Mammary microvascular endothelial cell (primary cell): ENCODE measurements around the gene TCF20. TPM values are rescaled to one million over a fixed set of nuclear protein-coding genes. Genes with fewer than 3 reads are reported as not detected.

ENCODE experiments used
- total RNA-seq: library from RNA; depleted of rRNA; stranded (reverse); fragments of >200 nt; gene quantifications from 2 replicates; pipeline ENCODE4 v1.2.3, GENCODE V29; 2015

Gene TCF20
- 19.9 and 21.1 TPM in 2 replicates for total RNA-seq

DNA sequence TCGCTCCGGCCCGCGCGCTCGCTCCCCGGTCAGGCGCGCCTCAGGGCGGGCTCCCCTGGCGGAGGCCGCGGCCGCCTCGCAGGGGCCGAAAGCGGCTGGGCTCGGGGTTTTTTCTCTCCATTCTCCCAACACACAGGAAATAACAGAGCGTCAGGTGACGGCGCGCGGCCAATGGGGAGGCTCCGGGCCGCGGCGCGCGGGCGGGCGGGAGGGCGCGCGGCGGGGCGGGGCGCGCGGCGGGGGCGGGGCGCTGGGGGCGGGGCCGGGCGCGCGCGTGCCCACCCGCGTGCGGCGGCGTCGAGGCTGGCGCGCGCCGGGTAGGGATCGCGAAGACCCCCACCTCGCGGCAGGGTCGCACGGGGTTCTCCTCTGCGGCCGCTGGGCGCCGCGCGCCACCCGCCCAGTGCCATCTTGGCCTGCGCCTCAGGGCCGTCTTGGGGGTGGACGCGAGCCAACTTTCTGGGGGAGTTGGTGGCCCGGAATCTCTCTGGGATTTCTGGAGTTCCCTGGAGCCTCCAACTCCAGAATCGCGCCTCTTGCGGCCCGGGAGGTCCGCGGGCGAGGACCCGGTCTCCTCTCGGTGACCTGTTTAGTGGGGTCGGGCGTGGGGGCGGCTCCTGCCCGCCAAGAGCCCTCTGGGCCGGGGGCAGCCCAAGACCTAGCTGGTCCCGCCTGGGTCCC is at the start of gene TCF20:
TCF20 (minus strand) TSS at position 144 of the 681 bp plus-strand sequence. CDS start 55,348 bp downstream, outside the sequence.

Other genes starting within 250 kb of the TCF20 start
- 57.2 and 64.5 TPM in 2 replicates for gene NAGA, start 199.8 kb downstream of the TCF20 start, total RNA-seq
- 12.5 and 14.0 TPM in 2 replicates for gene PHETA2, start 196.4 kb downstream of the TCF20 start, total RNA-seq
- 2.3 and 4.3 TPM in 2 replicates for gene SMDT1, start 191.0 kb downstream of the TCF20 start, total RNA-seq
- gene NDUFA6, start 179.9 kb downstream of the TCF20 start, total RNA-seq: 75.2 and 91.4 TPM in 2 replicates
- not detected in 2 replicates for gene CYP2D6, start 139.8 kb downstream of the TCF20 start, total RNA-seq
- not detected in 2 replicates for gene NFAM1, start 161.8 kb upstream of the TCF20 start, total RNA-seq
- gene RRP7A, start 249.1 kb upstream of the TCF20 start, total RNA-seq: 40.7 and 40.9 TPM in 2 replicates